IPS-15b (cell line): ENCODE results near the gene TMEM200B.

Experiments
- H3K27me3 ChIP-seq: one replicate; pipeline ENCODE4 v1.6.1; 2013; ENCODE audit warnings: low read length; ENCODE audit not compliant: control insufficient read depth, insufficient read depth
- H3K36me3 ChIP-seq: one replicate; pipeline ENCODE4 v1.6.1; 2013; ENCODE audit warnings: low read length; ENCODE audit not compliant: control insufficient read depth, insufficient read depth
- H3K4me1 ChIP-seq: one replicate; pipeline ENCODE4 v1.6.1; 2013; ENCODE audit warnings: mild to moderate bottlenecking, low read length; ENCODE audit not compliant: control insufficient read depth, insufficient read depth
- H3K4me3 ChIP-seq: one replicate; pipeline ENCODE4 v1.5.1; 2013; ENCODE audit warnings: low read depth, low read length
- H3K9ac ChIP-seq: one replicate; pipeline ENCODE4 v1.6.1; 2013; ENCODE audit warnings: low read depth, mild to moderate bottlenecking, low read length
- H3K9me3 ChIP-seq: one replicate; pipeline ENCODE4 v1.6.1; 2013; ENCODE audit warnings: mild to moderate bottlenecking, low read length; ENCODE audit not compliant: control insufficient read depth, insufficient read depth

TMEM200B gene

GRCh38 chr1:29123887-29124365 is at the start of gene TMEM200B:
Gene TMEM200B, minus strand, starts transcription at chr1:29123903. Its CDS starts 2,075 bp downstream, at chr1:29121828.
- H3K9ac ChIP-seq: peak within 1 kb of the TSS; percentile 70
- peaks cover 4% of the 10 kb centered on the region for H3K36me3 ChIP-seq
- peak within 1 kb of the TSS; percentile 75 for H3K4me3 ChIP-seq
- H3K4me1 ChIP-seq: no peaks in the 10 kb centered on the region
- peaks cover 22% of the 10 kb centered on the region for H3K27me3 ChIP-seq
- no peaks in the 10 kb centered on the region for H3K9me3 ChIP-seq

- peaks cover 3% of the 10 kb centered on the region for H3K36me3 ChIP-seq
- H3K4me1 ChIP-seq: peaks cover 9% of the 10 kb centered on the region
- no peaks in the 10 kb centered on the region for H3K9me3 ChIP-seq
- H3K4me3 ChIP-seq: no peak overlapping the region
- H3K9ac ChIP-seq: no peak overlapping the region
- H3K27me3 ChIP-seq: no peaks in the 10 kb centered on the region
These were observed 48.8 kb upstream of the TMEM200B start for GRCh38 chr1:29172415-29172939.

- Histone ChIP-seq H3K4me1 (peaks cover 10% of the 10 kb centered on the region), H3K4me3 (no peak overlapping the region), H3K9me3 (no peaks in the 10 kb centered on the region), H3K36me3 (no peaks in the 10 kb centered on the region), H3K9ac (no peak overlapping the region), H3K27me3 (no peaks in the 10 kb centered on the region)
These were observed 47.8 kb upstream of the TMEM200B start for GRCh38 chr1:29171521-29171920.

- Histone ChIP-seq H3K9ac (no peak overlapping the region), H3K9me3 (no peaks in the 10 kb centered on the region), H3K4me3 (no peak overlapping the region), H3K4me1 (peaks cover 14% of the 10 kb centered on the region), H3K27me3 (no peaks in the 10 kb centered on the region), H3K36me3 (peaks cover under 1% of the 10 kb centered on the region)
These were observed 47.4 kb upstream of the TMEM200B start for GRCh38 chr1:29171089-29171488.

- no peak overlapping the region for H3K9ac ChIP-seq
- H3K4me1 ChIP-seq: peaks cover 25% of the 10 kb centered on the region
- H3K36me3 ChIP-seq: peaks cover 6% of the 10 kb centered on the region
- no peaks in the 10 kb centered on the region for H3K9me3 ChIP-seq
- no peak overlapping the region for H3K4me3 ChIP-seq
- H3K27me3 ChIP-seq: no peaks in the 10 kb centered on the region
These were observed 46.3 kb upstream of the TMEM200B start for GRCh38 chr1:29169976-29170375.

GRCh38 chr1:29167904-29168303 is 44.2 kb upstream of the TMEM200B start:
- peaks cover 6% of the 10 kb centered on the region for H3K36me3 ChIP-seq

GRCh38 chr1:29166291-29166878 is 42.7 kb upstream of the TMEM200B start:
- Histone ChIP-seq H3K4me3 (no peak overlapping the region), H3K9ac (no peak overlapping the region), H3K27me3 (no peaks in the 10 kb centered on the region), H3K9me3 (no peaks in the 10 kb centered on the region), H3K36me3 (peaks cover 6% of the 10 kb centered on the region), H3K4me1 (peaks cover 50% of the 10 kb centered on the region)

More at GRCh38 chr1:29167904-29168303, 44.2 kb upstream of the TMEM200B start:
- peaks cover 43% of the 10 kb centered on the region for H3K4me1 ChIP-seq
- no peak overlapping the region for H3K9ac ChIP-seq
- no peak overlapping the region for H3K4me3 ChIP-seq
- H3K27me3 ChIP-seq: no peaks in the 10 kb centered on the region
- H3K9me3 ChIP-seq: no peaks in the 10 kb centered on the region

GRCh38 chr1:29164588-29164987 is 40.9 kb upstream of the TMEM200B start:
- H3K4me1 ChIP-seq: peaks cover 44% of the 10 kb centered on the region
- H3K9ac ChIP-seq: no peak overlapping the region
- peaks cover 10% of the 10 kb centered on the region for H3K36me3 ChIP-seq
- H3K4me3 ChIP-seq: no peak overlapping the region
- no peaks in the 10 kb centered on the region for H3K27me3 ChIP-seq
- H3K9me3 ChIP-seq: no peaks in the 10 kb centered on the region

- Histone ChIP-seq H3K9ac (peak overlapping the region; percentile 18), H3K27me3 (no peaks in the 10 kb centered on the region), H3K4me3 (no peak overlapping the region), H3K9me3 (no peaks in the 10 kb centered on the region), H3K4me1 (peaks cover 44% of the 10 kb centered on the region), H3K36me3 (peaks cover 24% of the 10 kb centered on the region)
These were observed 38.9 kb upstream of the TMEM200B start for GRCh38 chr1:29162476-29163138.

GRCh38 chr1:29162025-29162424 is 38.3 kb upstream of the TMEM200B start:
- Histone ChIP-seq H3K4me1 (peaks cover 44% of the 10 kb centered on the region), H3K36me3 (peaks cover 24% of the 10 kb centered on the region), H3K27me3 (no peaks in the 10 kb centered on the region), H3K9me3 (no peaks in the 10 kb centered on the region), H3K4me3 (no peak overlapping the region), H3K9ac (no peak overlapping the region)

GRCh38 chr1:29159773-29160172 is 36.1 kb upstream of the TMEM200B start:
- Histone ChIP-seq H3K9ac (no peak overlapping the region), H3K27me3 (no peaks in the 10 kb centered on the region), H3K4me1 (peaks cover 25% of the 10 kb centered on the region), H3K4me3 (no peak overlapping the region), H3K36me3 (peaks cover 28% of the 10 kb centered on the region), H3K9me3 (no peaks in the 10 kb centered on the region)

- Histone ChIP-seq H3K4me1 (peaks cover 4% of the 10 kb centered on the region), H3K4me3 (no peak overlapping the region), H3K36me3 (peaks cover 46% of the 10 kb centered on the region), H3K9ac (no peak overlapping the region), H3K9me3 (no peaks in the 10 kb centered on the region), H3K27me3 (no peaks in the 10 kb centered on the region)
These were observed 33.5 kb upstream of the TMEM200B start for GRCh38 chr1:29157269-29157601.
